NB4 (cell line): ENCODE measurements around the gene MINDY4.

ENCODE experiments used
- CTCF ChIP-seq: IDR thresholded peaks from one replicate; pipeline ENCODE4 v1.5.1; 2012; ENCODE audit warnings: low read depth, low read length
- MYC ChIP-seq: IDR thresholded peaks from 2 replicates; pipeline ENCODE4 v1.6.1; 2011; ENCODE audit warnings: low read depth, low read length
- POLR2A ChIP-seq: IDR thresholded peaks from 2 replicates; pipeline ENCODE4 v1.6.1; 2011; ENCODE audit warnings: mild to moderate bottlenecking; ENCODE audit not compliant: insufficient read length; ENCODE audit errors: extremely low read depth

- no peak for TF ChIP-seq CTCF
- TF ChIP-seq MYC, result no peak
- no peak for TF ChIP-seq POLR2A
These were observed 44.9 kb downstream of the MINDY4 start for GRCh38 chr7:30815951-30816644.
